ENCODE data around the gene ASIC4. TPM values are rescaled to one million over a fixed set of nuclear protein-coding genes. Genes with fewer than 3 reads are reported as not detected.

The ASIC4 gene
- polyA plus RNA-seq, 2 of the 4 experiments (the other 2 are of a cell fraction), result 0.04 TPM; not detected in 1

- WGBS (ENCODE audit: missing lambda C conversion rate), result 89% methylated on average over 22 of the region's 23 CpGs
- H3K9me3 ChIP-seq, result no peaks in the 10 kb centered on the region
- FAIRE-seq, result no peak
- ChIA-PET POLR2A (interaction anchor here (3.1 kb wide), 1 partner anchor 8 kb away, joined by 10 read pairs; the partner anchor contains the start of gene GMPPA), CTCF (interaction anchor here (1.0 to 89.4 kb wide), 4 partner anchors 16 to 87 kb away, joined by 4 to 3291 read pairs (median 1649); partner anchors contain the start of genes ASIC4, CHPF, GMPPA and SPEG)
- no peak overlapping the region for H3K4me2 ChIP-seq
- H3K4me1 ChIP-seq, result peaks cover under 1% of the 10 kb centered on the region; the same call in 1 of the 3 replicates
- DNase-seq (ENCODE audit: low read depth in 1 of 2, low spot score in 1 of 2), result no peak
- no peak for ATAC-seq
- no peak overlapping the region for H3K27ac ChIP-seq
- no peak overlapping the region for H3K4me3 ChIP-seq
- TF ChIP-seq HOXA7 (CRISPR knock-in tag; IDR thresholded peaks at IDR 0.05) (no peak), RCOR1 (IDR thresholded peaks at IDR 0.05; ENCODE audit: low read depth, low read length) (no peak), JUN (IDR thresholded peaks at IDR 0.05) (no peak), USF2 (IDR thresholded peaks at IDR 0.05) (no peak), RAD21 (conservative IDR thresholded peaks at IDR 0.05 in 1 of 2, IDR thresholded peaks at IDR 0.05 in 1 of 2) (no peak), E2F6 (IDR thresholded peaks at IDR 0.05; ENCODE audit: borderline replicate concordance, low read depth) (no peak), HES2 (IDR thresholded peaks at IDR 0.05) (no peak), ZNF302 (CRISPR knock-in tag; IDR thresholded peaks at IDR 0.05) (no peak), GATA3 (IDR thresholded peaks at IDR 0.05; ENCODE audit: borderline replicate concordance) (no peak), POLR2AphosphoS2 (conservative IDR thresholded peaks at IDR 0.05; ENCODE audit: low read length) (no peak), EP300 (IDR thresholded peaks at IDR 0.05) (no peak), PHF8 (IDR thresholded peaks at IDR 0.05; ENCODE audit: borderline replicate concordance, low read depth) (no peak), SMC3 (IDR thresholded peaks at IDR 0.05) (no peak)
These were observed 24.1 kb upstream of the ASIC4 start for GRCh38 chr2:219490186-219490585.

GRCh38 chr2:219490600-219491130, 23.6 kb upstream of the ASIC4 start:
- no peak for TF ChIP-seq REST (IDR thresholded peaks at IDR 0.05)
- TF ChIP-seq USF2 (IDR thresholded peaks at IDR 0.05), result no peak
- TF ChIP-seq HES2 (IDR thresholded peaks at IDR 0.05), result no peak
- TF ChIP-seq ZSCAN20 (CRISPR knock-in tag; IDR thresholded peaks at IDR 0.05), result no peak
- TF ChIP-seq MAX (IDR thresholded peaks at IDR 0.05), result no peak
- TF ChIP-seq HOXB13 (CRISPR knock-in tag; IDR thresholded peaks at IDR 0.05; ENCODE audit: low read depth), result no peak
- TF ChIP-seq TP53 (CRISPR knock-in tag; IDR thresholded peaks at IDR 0.05), result no peak
- no peak for TF ChIP-seq FOXS1 (CRISPR knock-in tag; IDR thresholded peaks at IDR 0.05)
- no peak for TF ChIP-seq KDM1A (IDR thresholded peaks at IDR 0.05; ENCODE audit: low read depth)
- no peak for TF ChIP-seq RCOR1 (IDR thresholded peaks at IDR 0.05; ENCODE audit: low read depth, low read length)
- peaks cover 6% of the 10 kb centered on the region; the same call in 2 of the 3 replicates for H3K4me1 ChIP-seq
- WGBS (ENCODE audit: missing lambda C conversion rate), result 89% methylated on average over 7 of the region's 10 CpGs
- H3K4me2 ChIP-seq, result no peak overlapping the region
- DNase-seq (ENCODE audit: low read depth in 1 of 2, low spot score in 1 of 2) (no peak), FAIRE-seq (no peak), ATAC-seq (no peak)
- no peaks in the 10 kb centered on the region for H3K9me3 ChIP-seq
- POLR2A ChIA-PET, result no interaction called here
- no peak overlapping the region for H3K4me3 ChIP-seq
- CTCF ChIA-PET, result interaction anchor here (1.0 to 89.4 kb wide), 4 partner anchors 16 to 87 kb away, joined by 4 to 3291 read pairs (median 1649); partner anchors contain the start of genes ASIC4, CHPF, GMPPA and SPEG
- H3K27ac ChIP-seq, result no peak overlapping the region
